Testis (tissue), 3 donors: ENCODE measurements around the gene PHACTR3. TPM values are rescaled to one million over a fixed set of nuclear protein-coding genes. Genes with fewer than 3 reads are reported as not detected.

Source experiments
- DNase-seq: peaks from one replicate; pipeline ENCODE4 v3.0.0-alpha.2; 2019
- H3K27ac ChIP-seq, 2 donors: fragments of 200-600 bp; sonication (generic); one replicate each; pipeline ENCODE4 v1.5.1; 2019
- H3K27me3 ChIP-seq: fragments of 200-600 bp; sonication (generic); one replicate; pipeline ENCODE4 v1.5.1; 2019
- H3K36me3 ChIP-seq: fragments of 200-600 bp; sonication (generic); one replicate; pipeline ENCODE4 v1.5.1; 2017; ENCODE audit warnings: low read depth; ENCODE audit errors: missing control alignments
- H3K4me1 ChIP-seq: fragments of 200-600 bp; sonication (generic); one replicate; pipeline ENCODE4 v1.5.1; 2019
- H3K4me3 ChIP-seq, 2 donors: fragments of 200-600 bp; sonication (generic); one replicate each; pipeline ENCODE4 v1.5.1; 2017 to 2019
- H3K9me3 ChIP-seq: fragments of 200-600 bp; sonication (generic); one replicate; pipeline ENCODE4 v1.5.1; 2017
- POLR2A ChIP-seq: fragments of 450-650 bp; IDR thresholded peaks from one replicate; pipeline ENCODE4 v1.6.1; 2017; ENCODE audit warnings: antibody characterized with exemption, mild to moderate bottlenecking, moderate library complexity
- WGBS, 2 donors: methylation state at CpG; one replicate each; pipeline ENCODE4 v1.1.5; 2018; 5-methylcytosine and 5-hydroxymethylcytosine counted together
- intact Hi-C: fragments of 100-400 bp; cut with DNase I; formaldehyde crosslinking; loops from one replicate; pipeline ENCODE4 v1.15.1; 2023; ENCODE audit warnings: low total_unique reads
- polyA plus RNA-seq: library from polyadenylated mRNA; stranded (reverse); fragments of 350-450 nt; fragmentation: Illumina TruSeq; extraction: RNeasy Lipid Tissue Mini Kit (QIAGEN cat#74804); gene quantifications from one replicate; pipeline ENCODE4 v1.2.3, GENCODE V29; 2014; ENCODE audit warnings: low read depth, low replicate concordance; ENCODE audit not compliant: insufficient read depth
- total RNA-seq, 2 donors: library from RNA; depleted of rRNA; stranded (reverse); fragments of >200 nt; gene quantifications; one replicate each; pipeline ENCODE4 v1.2.3, GENCODE V29; 2016
- TF ChIP-seq, protein P1 (sequence below), 3 experiments: fragments of 450-650 bp in 2 of 3; fragments of 200-600 bp in 1 of 3; sonication (generic) in 1 of 3; IDR thresholded peaks; one replicate each; pipeline ENCODE4 v1.5.1; 2016 to 2019; ENCODE audit warnings: antibody characterized with exemption in 3 of 3, mild to moderate bottlenecking in 2 of 3, moderate library complexity in 1 of 3

The PHACTR3 gene
- total and polyA plus RNA-seq, 3 donors from 2014 or later = 0.94 to 1.2 (median 1.1) TPM

DNA sequence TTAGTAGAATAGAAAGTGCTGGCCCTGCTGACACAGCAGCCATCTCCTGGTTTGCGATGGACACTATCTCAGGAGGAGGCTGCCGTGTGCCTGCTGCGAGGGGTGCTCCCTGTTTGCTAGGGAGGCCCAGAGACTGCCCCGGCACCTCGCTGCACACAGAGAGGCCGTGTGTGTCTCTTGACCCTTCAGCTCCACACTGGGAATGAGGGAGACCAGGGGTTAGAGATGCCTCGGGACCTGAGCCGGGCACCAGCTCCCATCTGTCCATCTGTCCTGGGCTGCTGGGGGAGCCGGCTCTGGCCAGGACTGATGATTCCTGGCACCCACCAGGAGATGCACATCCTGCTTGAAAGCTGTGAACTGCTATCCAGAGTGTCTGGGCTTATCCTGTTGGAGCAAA, 18.2 kb downstream of the PHACTR3 start:
- no peak for DNase-seq
- Histone ChIP-seq H3K36me3 (no peaks in the 10 kb centered on the region), H3K4me1 (no peaks in the 10 kb centered on the region), H3K4me3 (no peak overlapping the region), H3K27ac (no peak overlapping the region), H3K27me3 (no peaks in the 10 kb centered on the region), H3K9me3 (no peaks in the 10 kb centered on the region)
- no peak for TF ChIP-seq POLR2A
- TF ChIP-seq, protein P1, sequence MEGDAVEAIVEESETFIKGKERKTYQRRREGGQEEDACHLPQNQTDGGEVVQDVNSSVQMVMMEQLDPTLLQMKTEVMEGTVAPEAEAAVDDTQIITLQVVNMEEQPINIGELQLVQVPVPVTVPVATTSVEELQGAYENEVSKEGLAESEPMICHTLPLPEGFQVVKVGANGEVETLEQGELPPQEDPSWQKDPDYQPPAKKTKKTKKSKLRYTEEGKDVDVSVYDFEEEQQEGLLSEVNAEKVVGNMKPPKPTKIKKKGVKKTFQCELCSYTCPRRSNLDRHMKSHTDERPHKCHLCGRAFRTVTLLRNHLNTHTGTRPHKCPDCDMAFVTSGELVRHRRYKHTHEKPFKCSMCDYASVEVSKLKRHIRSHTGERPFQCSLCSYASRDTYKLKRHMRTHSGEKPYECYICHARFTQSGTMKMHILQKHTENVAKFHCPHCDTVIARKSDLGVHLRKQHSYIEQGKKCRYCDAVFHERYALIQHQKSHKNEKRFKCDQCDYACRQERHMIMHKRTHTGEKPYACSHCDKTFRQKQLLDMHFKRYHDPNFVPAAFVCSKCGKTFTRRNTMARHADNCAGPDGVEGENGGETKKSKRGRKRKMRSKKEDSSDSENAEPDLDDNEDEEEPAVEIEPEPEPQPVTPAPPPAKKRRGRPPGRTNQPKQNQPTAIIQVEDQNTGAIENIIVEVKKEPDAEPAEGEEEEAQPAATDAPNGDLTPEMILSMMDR (IDR thresholded peaks at IDR 0.05) = no peak
- WGBS, 2 donors = 75 to 88% methylated on average over 8 to 9 of the region's 9 CpGs
- intact Hi-C loops = no loop called here

DNA sequence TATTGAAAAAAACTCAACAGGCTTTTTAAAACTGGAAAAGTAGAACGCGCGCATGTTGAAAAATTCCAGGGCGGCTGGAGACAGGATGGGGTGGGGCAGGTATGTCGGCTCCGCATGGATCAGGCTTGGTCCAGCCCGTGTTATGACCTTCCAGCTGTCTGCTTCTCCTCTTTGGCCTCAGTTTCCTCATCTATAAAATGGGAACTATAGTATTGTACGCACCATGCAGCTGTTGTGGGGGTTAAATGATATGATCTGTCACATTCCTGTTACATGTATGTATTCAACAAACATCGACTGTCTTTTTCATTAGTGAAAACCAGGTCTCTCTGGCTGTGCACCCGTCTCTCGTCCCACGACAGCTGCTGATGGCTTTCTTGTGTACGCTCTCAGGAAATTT, 18.8 kb downstream of the PHACTR3 start:
- Histone ChIP-seq H3K4me1 (no peaks in the 10 kb centered on the region), H3K27me3 (no peaks in the 10 kb centered on the region), H3K4me3 (no peak overlapping the region), H3K36me3 (no peaks in the 10 kb centered on the region), H3K9me3 (no peaks in the 10 kb centered on the region), H3K27ac (no peak overlapping the region)
- 89% methylated on average over 13 of the region's 13 CpGs for WGBS, 2 donors
- DNase-seq = no peak
- intact Hi-C loops = no loop called here
- no peak for TF ChIP-seq POLR2A
- TF ChIP-seq, protein P1 (IDR thresholded peaks at IDR 0.05) = no peak

DNA sequence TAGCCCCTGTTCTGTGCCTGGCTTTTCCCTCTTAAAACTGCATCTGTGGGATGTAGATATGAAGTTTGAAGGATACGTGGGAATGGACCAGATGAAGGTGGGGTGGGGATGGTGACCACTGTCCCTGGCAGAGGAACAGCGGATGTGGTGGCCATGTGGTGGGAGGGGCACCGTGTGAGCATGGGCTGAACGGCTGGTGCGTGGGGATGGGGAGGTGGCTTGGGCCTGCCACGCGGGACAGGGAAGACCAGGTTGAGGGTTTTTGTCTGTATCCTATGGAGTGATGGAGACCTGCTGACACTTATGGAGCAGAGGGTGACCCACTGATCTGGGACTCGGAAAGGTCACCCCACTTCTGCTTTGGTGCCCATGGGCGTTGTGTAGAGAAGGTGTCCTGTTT, 19.2 kb downstream of the PHACTR3 start:
- Histone ChIP-seq H3K9me3 (no peaks in the 10 kb centered on the region), H3K4me1 (no peaks in the 10 kb centered on the region), H3K27ac (no peak overlapping the region), H3K4me3 (no peak overlapping the region), H3K27me3 (no peaks in the 10 kb centered on the region), H3K36me3 (no peaks in the 10 kb centered on the region)
- intact Hi-C loops = no loop called here
- DNase-seq = no peak
- 90 to 98% methylated on average over 9 of the region's 9 CpGs for WGBS, 2 donors
- TF ChIP-seq POLR2A = no peak
- TF ChIP-seq, protein P1 (IDR thresholded peaks at IDR 0.05) = no peak

DNA sequence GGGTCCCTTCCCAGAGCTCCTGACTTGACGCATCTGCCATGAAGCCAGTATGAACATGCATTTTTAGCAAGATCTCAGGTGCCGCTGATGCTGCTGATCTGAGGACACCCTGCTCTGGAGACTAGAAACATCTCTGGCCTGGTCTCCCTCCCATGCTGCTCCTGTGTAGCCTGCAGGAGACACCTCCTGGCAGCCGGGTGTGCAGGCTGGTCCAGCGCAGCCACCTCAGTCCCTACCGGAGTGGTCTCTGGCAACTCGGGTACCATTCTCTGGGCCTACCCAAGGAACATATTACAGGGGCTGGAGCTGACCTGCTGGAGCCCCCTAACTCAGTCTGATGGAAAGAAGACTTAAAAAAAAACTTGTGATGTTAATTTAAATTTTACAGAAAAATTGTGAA, 20.1 kb downstream of the PHACTR3 start:
- no peak overlapping the region for H3K4me3 ChIP-seq
- TF ChIP-seq, protein P1 (IDR thresholded peaks at IDR 0.05) = no peak
- TF ChIP-seq POLR2A = no peak
- WGBS, 2 donors = 86 to 100% methylated on average over 2 to 6 of the region's 6 CpGs
- H3K36me3 ChIP-seq = no peaks in the 10 kb centered on the region
- intact Hi-C loops = no loop called here
- no peaks in the 10 kb centered on the region for H3K4me1 ChIP-seq
- no peak overlapping the region for H3K27ac ChIP-seq
- DNase-seq = no peak
- H3K9me3 ChIP-seq = no peaks in the 10 kb centered on the region
- no peaks in the 10 kb centered on the region for H3K27me3 ChIP-seq

DNA sequence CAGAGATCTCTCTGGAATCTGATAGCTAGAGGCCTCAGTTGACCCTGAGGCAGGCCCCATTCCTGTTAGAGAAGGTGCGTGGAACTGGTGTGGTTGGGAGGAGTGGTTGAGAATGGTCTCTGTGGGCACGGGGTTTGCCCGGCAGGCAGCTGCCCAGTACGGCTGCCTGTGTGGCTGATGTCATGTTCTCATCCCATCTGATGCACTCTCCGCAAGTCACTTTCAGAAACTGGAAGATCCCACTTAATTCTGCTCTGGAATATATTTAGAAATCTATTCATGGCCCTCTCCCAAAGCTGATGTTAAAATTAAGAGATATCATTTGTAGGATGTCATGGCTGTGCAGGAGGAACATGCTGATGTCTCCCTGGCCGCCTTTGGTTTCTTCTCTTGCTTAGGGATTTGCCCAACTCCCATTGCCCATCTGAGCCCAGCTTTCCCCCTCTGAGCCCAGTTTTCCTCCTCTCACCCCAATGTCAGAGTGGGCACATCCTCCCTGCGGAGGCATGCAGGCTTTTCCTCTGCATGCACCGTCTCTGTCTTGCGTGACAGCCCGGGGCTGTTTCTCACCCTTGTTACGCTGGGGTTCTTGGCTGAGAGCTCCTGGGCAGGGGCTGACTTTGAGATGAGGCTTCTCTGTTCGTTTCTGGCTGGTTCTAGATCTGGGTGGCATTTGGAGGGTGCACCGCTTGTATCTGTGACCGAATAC, 21.0 kb downstream of the PHACTR3 start:
- no peak overlapping the region for H3K4me3 ChIP-seq
- no peak for TF ChIP-seq POLR2A
- TF ChIP-seq, protein P1 (IDR thresholded peaks at IDR 0.05) = no peak
- H3K4me1 ChIP-seq = no peaks in the 10 kb centered on the region
- H3K9me3 ChIP-seq = no peaks in the 10 kb centered on the region
- no peaks in the 10 kb centered on the region for H3K27me3 ChIP-seq
- intact Hi-C loops = no loop called here
- H3K27ac ChIP-seq = no peak overlapping the region
- WGBS, 2 donors = 90 to 92% methylated on average over 9 to 14 of the region's 14 CpGs
- no peak for DNase-seq
- no peaks in the 10 kb centered on the region for H3K36me3 ChIP-seq
